K562 (cell line): ENCODE results near the gene RAD21L1. TPM values are rescaled to one million over a fixed set of nuclear protein-coding genes. Genes with fewer than 3 reads are reported as not detected.

Experiments
- ARID2 ChIP-seq: fragments of 450-650 bp; IDR thresholded peaks from 2 replicates; pipeline ENCODE4 v1.6.1; 2017; ENCODE audit warnings: antibody characterized with exemption, mild to moderate bottlenecking
- COPS2 ChIP-seq: fragments of 450-650 bp; conservative IDR thresholded peaks from 2 replicates; pipeline ENCODE4 v1.6.1; 2016; ENCODE audit warnings: mild to moderate bottlenecking, moderate library complexity
- EHMT2 ChIP-seq: fragments of 450-650 bp; IDR thresholded peaks from 2 replicates; pipeline ENCODE4 v1.6.1; 2018; ENCODE audit warnings: antibody characterized with exemption
- HDAC1 ChIP-seq, 2 experiments: fragments of 450-650 bp; IDR thresholded peaks; 2 replicates each; pipeline ENCODE4 v1.6.1; 2016 to 2017; ENCODE audit warnings: inconsistent platforms in 1 of 2, mild to moderate bottlenecking in 1 of 2, moderate library complexity in 1 of 2
- ZNF274 ChIP-seq: IDR thresholded peaks from 2 replicates; pipeline ENCODE4 v1.6.1; 2011; ENCODE audit warnings: low read depth, mild to moderate bottlenecking, low read length, moderate library complexity, borderline replicate concordance
- polyA plus RNA-seq, 8 experiments: library from polyadenylated mRNA; depleted of rRNA in 4 of 8; stranded (reverse) in 5 of 8; unstranded in 3 of 8; fragments of >200 nt; fragmentation: Nextera tagmentation in 2 of 8; fragmentation: Illumina TruSeq in 1 of 8; extraction: Ambion mirVana in 2 of 8; extraction: Trizol in 1 of 8; gene quantifications; 2 replicates each; pipeline versions ENCODE4 v1.2.1 to v1.2.3, GENCODE V29; 2011 to 2014; ENCODE audit warnings: inconsistent platforms in 1 of 8, missing spikeins in 1 of 8
- total RNA-seq, 7 experiments: library from RNA; depleted of rRNA in 6 of 7; stranded (reverse); fragments of >200 nt in 6 of 7; fragmentation: Illumina TruSeq in 2 of 7; extraction: Trizol in 2 of 7; gene quantifications; 2 replicates each; pipeline versions ENCODE4 v1.2.1 to v1.2.3, GENCODE V29; 2011 to 2021; ENCODE audit warnings: low replicate concordance in 1 of 7
- TF ChIP-seq, protein P1 (sequence below), 2 experiments: fragments of 450-650 bp; IDR thresholded peaks; 2 replicates each; pipeline ENCODE4 v1.6.1; 2016
- TF ChIP-seq, protein P2 (sequence below): fragments of 450-650 bp; IDR thresholded peaks from 2 replicates; pipeline ENCODE4 v1.7.0; 2016; ENCODE audit warnings: borderline replicate concordance
- TF ChIP-seq, protein P3 (sequence below), 2 experiments: fragments of 450-650 bp in 1 of 2; sonication (generic) in 1 of 2; formaldehyde crosslinking in 1 of 2; IDR thresholded peaks; 2 replicates each; pipeline versions ENCODE4 v1.7.1 to v1.9.0; 2016 to 2022; ENCODE audit warnings: inconsistent platforms in 1 of 2, mild to moderate bottlenecking in 1 of 2, missing genetic modification reagents in 1 of 2
- TF ChIP-seq, protein P4 (sequence below), 2 experiments: fragments of 200-800 bp in 1 of 2; sonication (Bioruptor generic) in 1 of 2; sonication (generic) in 1 of 2; formaldehyde crosslinking in 1 of 2; IDR thresholded peaks in 1 of 2; conservative IDR thresholded peaks in 1 of 2; 2 replicates each; pipeline versions ENCODE4 v1.5.0 to v1.6.1; 2016 to 2020; ENCODE audit warnings: missing compliant biosample characterization in 1 of 2, missing genetic modification characterization in 1 of 2, missing genetic modification reagents in 1 of 2
- TF ChIP-seq, protein P5 (sequence below): sonication (generic); formaldehyde crosslinking; IDR thresholded peaks from 2 replicates; pipeline ENCODE4 v1.8.1; 2023; ENCODE audit warnings: mild to moderate bottlenecking, missing genetic modification reagents

RAD21L1 gene
- total and polyA plus RNA-seq, 9 of the 15 experiments (the other 6 are each of a cell fraction or from before 2014, with no cell fraction given) = 0.17 to 1.7 (median 0.45) TPM; not detected in 1

DNA sequence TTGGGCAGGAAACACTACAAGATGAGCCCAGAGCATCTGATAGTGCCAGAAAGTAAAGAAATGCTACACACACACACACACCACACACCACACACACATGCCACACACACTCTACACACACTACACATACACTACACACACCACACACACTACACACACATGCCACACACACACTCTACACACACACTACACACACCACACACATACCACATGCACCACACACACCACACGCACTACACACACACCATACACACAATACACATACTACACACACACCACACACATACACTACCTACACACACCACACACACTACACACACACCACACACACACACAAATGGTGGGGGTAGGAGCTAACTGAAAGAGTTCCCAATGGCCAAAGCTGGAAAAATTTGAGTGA is 37.5 kb upstream of the RAD21L1 start (continued):
- TF ChIP-seq, protein P1, sequence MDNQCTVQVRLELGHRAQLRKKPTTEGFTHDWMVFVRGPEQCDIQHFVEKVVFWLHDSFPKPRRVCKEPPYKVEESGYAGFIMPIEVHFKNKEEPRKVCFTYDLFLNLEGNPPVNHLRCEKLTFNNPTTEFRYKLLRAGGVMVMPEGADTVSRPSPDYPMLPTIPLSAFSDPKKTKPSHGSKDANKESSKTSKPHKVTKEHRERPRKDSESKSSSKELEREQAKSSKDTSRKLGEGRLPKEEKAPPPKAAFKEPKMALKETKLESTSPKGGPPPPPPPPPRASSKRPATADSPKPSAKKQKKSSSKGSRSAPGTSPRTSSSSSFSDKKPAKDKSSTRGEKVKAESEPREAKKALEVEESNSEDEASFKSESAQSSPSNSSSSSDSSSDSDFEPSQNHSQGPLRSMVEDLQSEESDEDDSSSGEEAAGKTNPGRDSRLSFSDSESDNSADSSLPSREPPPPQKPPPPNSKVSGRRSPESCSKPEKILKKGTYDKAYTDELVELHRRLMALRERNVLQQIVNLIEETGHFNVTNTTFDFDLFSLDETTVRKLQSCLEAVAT (IDR thresholded peaks at IDR 0.05) = peak; percentile 58 to 86; a peak in 3 of 4 replicates
- TF ChIP-seq ARID2 (0 out of 2 replicates have a peak, but pooled peaks have one; percentile 55), EHMT2 (peak; percentile 80), COPS2 (no peak), ZNF274 (no peak), HDAC1 (IDR thresholded peaks at IDR 0.05) (peak in 1 of 2 experiments; percentile 69; a peak in 2 of 4 replicates)
- TF ChIP-seq, protein P2, sequence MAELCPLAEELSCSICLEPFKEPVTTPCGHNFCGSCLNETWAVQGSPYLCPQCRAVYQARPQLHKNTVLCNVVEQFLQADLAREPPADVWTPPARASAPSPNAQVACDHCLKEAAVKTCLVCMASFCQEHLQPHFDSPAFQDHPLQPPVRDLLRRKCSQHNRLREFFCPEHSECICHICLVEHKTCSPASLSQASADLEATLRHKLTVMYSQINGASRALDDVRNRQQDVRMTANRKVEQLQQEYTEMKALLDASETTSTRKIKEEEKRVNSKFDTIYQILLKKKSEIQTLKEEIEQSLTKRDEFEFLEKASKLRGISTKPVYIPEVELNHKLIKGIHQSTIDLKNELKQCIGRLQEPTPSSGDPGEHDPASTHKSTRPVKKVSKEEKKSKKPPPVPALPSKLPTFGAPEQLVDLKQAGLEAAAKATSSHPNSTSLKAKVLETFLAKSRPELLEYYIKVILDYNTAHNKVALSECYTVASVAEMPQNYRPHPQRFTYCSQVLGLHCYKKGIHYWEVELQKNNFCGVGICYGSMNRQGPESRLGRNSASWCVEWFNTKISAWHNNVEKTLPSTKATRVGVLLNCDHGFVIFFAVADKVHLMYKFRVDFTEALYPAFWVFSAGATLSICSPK = peak; percentile 87; the same call in 1 of the 2 replicates
- TF ChIP-seq, protein P3, sequence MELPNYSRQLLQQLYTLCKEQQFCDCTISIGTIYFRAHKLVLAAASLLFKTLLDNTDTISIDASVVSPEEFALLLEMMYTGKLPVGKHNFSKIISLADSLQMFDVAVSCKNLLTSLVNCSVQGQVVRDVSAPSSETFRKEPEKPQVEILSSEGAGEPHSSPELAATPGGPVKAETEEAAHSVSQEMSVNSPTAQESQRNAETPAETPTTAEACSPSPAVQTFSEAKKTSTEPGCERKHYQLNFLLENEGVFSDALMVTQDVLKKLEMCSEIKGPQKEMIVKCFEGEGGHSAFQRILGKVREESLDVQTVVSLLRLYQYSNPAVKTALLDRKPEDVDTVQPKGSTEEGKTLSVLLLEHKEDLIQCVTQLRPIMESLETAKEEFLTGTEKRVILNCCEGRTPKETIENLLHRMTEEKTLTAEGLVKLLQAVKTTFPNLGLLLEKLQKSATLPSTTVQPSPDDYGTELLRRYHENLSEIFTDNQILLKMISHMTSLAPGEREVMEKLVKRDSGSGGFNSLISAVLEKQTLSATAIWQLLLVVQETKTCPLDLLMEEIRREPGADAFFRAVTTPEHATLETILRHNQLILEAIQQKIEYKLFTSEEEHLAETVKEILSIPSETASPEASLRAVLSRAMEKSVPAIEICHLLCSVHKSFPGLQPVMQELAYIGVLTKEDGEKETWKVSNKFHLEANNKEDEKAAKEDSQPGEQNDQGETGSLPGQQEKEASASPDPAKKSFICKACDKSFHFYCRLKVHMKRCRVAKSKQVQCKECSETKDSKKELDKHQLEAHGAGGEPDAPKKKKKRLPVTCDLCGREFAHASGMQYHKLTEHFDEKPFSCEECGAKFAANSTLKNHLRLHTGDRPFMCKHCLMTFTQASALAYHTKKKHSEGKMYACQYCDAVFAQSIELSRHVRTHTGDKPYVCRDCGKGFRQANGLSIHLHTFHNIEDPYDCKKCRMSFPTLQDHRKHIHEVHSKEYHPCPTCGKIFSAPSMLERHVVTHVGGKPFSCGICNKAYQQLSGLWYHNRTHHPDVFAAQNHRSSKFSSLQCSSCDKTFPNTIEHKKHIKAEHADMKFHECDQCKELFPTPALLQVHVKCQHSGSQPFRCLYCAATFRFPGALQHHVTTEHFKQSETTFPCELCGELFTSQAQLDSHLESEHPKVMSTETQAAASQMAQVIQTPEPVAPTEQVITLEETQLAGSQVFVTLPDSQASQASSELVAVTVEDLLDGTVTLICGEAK (IDR thresholded peaks at IDR 0.05) = peak; percentile 57
- TF ChIP-seq, protein P3 (CRISPR knock-in tag; IDR thresholded peaks at IDR 0.05) = no peak
- TF ChIP-seq, protein P4, sequence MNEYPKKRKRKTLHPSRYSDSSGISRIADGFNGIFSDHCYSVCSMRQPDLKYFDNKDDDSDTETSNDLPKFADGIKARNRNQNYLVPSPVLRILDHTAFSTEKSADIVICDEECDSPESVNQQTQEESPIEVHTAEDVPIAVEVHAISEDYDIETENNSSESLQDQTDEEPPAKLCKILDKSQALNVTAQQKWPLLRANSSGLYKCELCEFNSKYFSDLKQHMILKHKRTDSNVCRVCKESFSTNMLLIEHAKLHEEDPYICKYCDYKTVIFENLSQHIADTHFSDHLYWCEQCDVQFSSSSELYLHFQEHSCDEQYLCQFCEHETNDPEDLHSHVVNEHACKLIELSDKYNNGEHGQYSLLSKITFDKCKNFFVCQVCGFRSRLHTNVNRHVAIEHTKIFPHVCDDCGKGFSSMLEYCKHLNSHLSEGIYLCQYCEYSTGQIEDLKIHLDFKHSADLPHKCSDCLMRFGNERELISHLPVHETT (CRISPR knock-in tag; conservative IDR thresholded peaks at IDR 0.05 in 1 of 2, IDR thresholded peaks at IDR 0.05 in 1 of 2) = no peak
- TF ChIP-seq, protein P5, sequence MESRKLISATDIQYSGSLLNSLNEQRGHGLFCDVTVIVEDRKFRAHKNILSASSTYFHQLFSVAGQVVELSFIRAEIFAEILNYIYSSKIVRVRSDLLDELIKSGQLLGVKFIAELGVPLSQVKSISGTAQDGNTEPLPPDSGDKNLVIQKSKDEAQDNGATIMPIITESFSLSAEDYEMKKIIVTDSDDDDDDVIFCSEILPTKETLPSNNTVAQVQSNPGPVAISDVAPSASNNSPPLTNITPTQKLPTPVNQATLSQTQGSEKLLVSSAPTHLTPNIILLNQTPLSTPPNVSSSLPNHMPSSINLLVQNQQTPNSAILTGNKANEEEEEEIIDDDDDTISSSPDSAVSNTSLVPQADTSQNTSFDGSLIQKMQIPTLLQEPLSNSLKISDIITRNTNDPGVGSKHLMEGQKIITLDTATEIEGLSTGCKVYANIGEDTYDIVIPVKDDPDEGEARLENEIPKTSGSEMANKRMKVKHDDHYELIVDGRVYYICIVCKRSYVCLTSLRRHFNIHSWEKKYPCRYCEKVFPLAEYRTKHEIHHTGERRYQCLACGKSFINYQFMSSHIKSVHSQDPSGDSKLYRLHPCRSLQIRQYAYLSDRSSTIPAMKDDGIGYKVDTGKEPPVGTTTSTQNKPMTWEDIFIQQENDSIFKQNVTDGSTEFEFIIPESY (CRISPR knock-in tag) = no peak
